Common myeloid progenitor, CD34-positive (primary cell): Measurements from ENCODE around the gene PSMA4.
A peak's percentile ranks its signal among the peaks of the same experiment; 100 is the strongest.
"Not testable (repeated sequence)": the region's sequence is repeated elsewhere in the genome, so short reads cannot be mapped to it uniquely, and the experiment has no call there.

Source experiments
- CTCF ChIA-PET: fragments of 350-600 bp; sonication (Branson Sonifier 250); formaldehyde crosslinking; loops from one replicate; lab custom pipeline; 2021; ENCODE audit warnings: antibody characterized with exemption; lab: Charles Lee
- POLR2A ChIA-PET: fragments of 350-600 bp; sonication (Branson Sonifier 250); formaldehyde crosslinking; loops from one replicate; lab custom pipeline; 2021; ENCODE audit warnings: antibody characterized with exemption; lab: Charles Lee
- DNase-seq, 3 donors: peaks; one replicate each; pipeline versions ENCODE4 v3.0.0 to v3.0.0-alpha.2; 2013
- H3K27ac ChIP-seq, 2 experiments: 1 replicate in 1 of 2; 2 replicates in 1 of 2; pipeline ENCODE4 v1.7.0; 2013; ENCODE audit warnings: inconsistent platforms in 2 of 2, low read length in 2 of 2, mild to moderate bottlenecking in 2 of 2, low read depth in 1 of 2, moderate library complexity in 1 of 2; ENCODE audit not compliant: severe bottlenecking in 2 of 2, insufficient read depth in 1 of 2, poor library complexity in 1 of 2
- H3K27me3 ChIP-seq, 5 experiments: replicated peaks in 2 of 5; 1 replicate in 3 of 5; 2 replicates in 2 of 5; pipeline versions ENCODE4 v1.6.1 to v1.7.0; 2013; ENCODE audit warnings: low read length in 4 of 5, mild to moderate bottlenecking in 2 of 5, moderate library complexity in 2 of 5, inconsistent platforms in 1 of 5; ENCODE audit not compliant: insufficient read depth in 5 of 5, control insufficient read depth in 4 of 5
- H3K36me3 ChIP-seq, 4 experiments: 1 replicate in 2 of 4; 2 replicates in 2 of 4; pipeline versions ENCODE4 v1.6.1 to v1.7.0; 2013; ENCODE audit warnings: low read length in 3 of 4, control low read depth in 1 of 4, mild to moderate bottlenecking in 1 of 4; ENCODE audit not compliant: control insufficient read depth in 4 of 4, insufficient read depth in 4 of 4
- H3K4me1 ChIP-seq, 4 experiments: 1 replicate in 3 of 4; 2 replicates in 1 of 4; pipeline versions ENCODE4 v1.6.1 to v1.7.1; 2013; ENCODE audit warnings: low read length in 3 of 4, mild to moderate bottlenecking in 3 of 4, control low read depth in 1 of 4, inconsistent platforms in 1 of 4, moderate library complexity in 1 of 4; ENCODE audit not compliant: control insufficient read depth in 4 of 4, insufficient read depth in 4 of 4; ENCODE audit errors: control extremely low read depth in 1 of 4
- H3K4me3 ChIP-seq, 7 experiments: 1 replicate in 4 of 7; 2 replicates in 3 of 7; pipeline versions ENCODE4 v1.5.1 to v1.7.0; 2013; ENCODE audit warnings: mild to moderate bottlenecking in 7 of 7, low read length in 6 of 7, moderate library complexity in 6 of 7, inconsistent platforms in 2 of 7, low read depth in 2 of 7, control low read depth in 1 of 7; ENCODE audit not compliant: insufficient read depth in 4 of 7, control insufficient read depth in 1 of 7; ENCODE audit errors: extremely low read depth in 1 of 7
- H3K9me3 ChIP-seq, 5 experiments: 1 replicate in 4 of 5; 2 replicates in 1 of 5; pipeline versions ENCODE4 v1.6.1 to v1.7.1; 2013; ENCODE audit warnings: low read length in 4 of 5, mild to moderate bottlenecking in 2 of 5, inconsistent platforms in 1 of 5, low read depth in 1 of 5, moderate library complexity in 1 of 5; ENCODE audit not compliant: control insufficient read depth in 4 of 5, insufficient read depth in 2 of 5; ENCODE audit errors: control extremely low read depth in 1 of 5
- WGBS: methylation state at CpG from one replicate; pipeline ENCODE4 v1.1.5; 2013; ENCODE audit not compliant: insufficient coverage; 5-methylcytosine and 5-hydroxymethylcytosine counted together

PSMA4 gene

DNA sequence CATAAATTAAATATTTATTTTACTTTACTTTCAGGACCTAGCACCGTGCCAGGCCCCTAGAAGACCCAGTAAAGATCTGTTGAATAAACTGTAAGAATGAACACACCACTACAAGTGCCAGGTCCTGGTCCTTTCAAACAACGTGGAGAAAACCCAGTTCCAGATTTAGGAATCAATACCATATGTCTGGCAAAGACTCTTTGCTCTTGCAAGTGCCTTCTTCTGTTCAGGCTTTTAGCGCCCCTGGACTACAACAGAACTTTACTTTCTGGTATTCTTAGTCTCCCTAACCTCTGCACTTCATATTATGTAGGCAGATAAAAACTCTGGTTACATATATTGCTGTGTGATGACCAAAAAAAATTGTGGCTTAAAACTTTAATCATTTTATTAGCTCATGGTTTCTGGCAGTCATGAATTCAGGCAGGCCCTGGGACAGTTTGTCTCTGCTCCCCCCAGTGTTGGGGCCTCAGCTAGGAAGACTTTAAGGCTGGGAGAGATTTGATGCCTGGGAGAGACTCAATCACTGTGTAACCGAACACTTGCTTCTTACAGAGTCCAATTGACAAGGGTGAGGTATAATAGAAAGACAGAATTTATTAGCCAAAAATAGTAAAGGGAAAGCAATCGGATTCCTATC, 2.9 kb upstream of the PSMA4 start:
- H3K27me3 ChIP-seq, result no peaks in the 10 kb centered on the region
- H3K4me3 ChIP-seq, result no peak overlapping the region
- H3K9me3 ChIP-seq, result no peaks in the 10 kb centered on the region
- H3K27ac ChIP-seq, result no peak overlapping the region
- ChIA-PET POLR2A (interaction anchor here (1.0 kb wide), 1 partner anchor 23 kb away, joined by 3 read pairs; no protein-coding TSS in a partner anchor), CTCF (no interaction called here)
- WGBS, result 93% methylated on average over 3 of the region's 5 CpGs
- DNase-seq, result no peak
- peaks cover 7 to 20% (median 14%) of the 10 kb centered on the region in 4 experiments for H3K4me1 ChIP-seq
- peaks cover 2 to 7% (median 2%) of the 10 kb centered on the region in 4 experiments for H3K36me3 ChIP-seq

DNA sequence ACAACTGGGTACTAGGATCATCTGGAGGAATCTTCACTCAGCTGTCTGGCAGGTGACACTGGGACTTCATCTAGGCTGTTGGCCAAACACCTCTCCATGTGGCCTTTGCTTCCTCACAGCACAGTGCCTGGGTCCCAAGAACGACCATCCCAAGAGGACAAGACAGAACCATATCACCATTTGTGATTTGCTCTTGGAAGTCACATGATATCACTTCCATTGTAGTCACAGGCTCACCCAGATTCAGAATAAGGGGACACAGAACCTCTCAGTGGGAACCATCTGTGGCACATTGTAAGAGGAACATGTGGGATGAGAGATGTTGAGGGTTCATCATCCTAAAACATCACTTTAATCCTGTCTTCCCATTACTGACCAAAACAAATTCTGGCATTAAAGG, 1.9 kb upstream of the PSMA4 start:
- 100% methylated on average over 1 of the region's 1 CpG for WGBS
- Histone ChIP-seq H3K27me3 (no peaks in the 10 kb centered on the region), H3K4me1 (peaks cover 7 to 21% (median 16%) of the 10 kb centered on the region in 4 experiments), H3K36me3 (peaks cover 5 to 17% (median 10%) of the 10 kb centered on the region in 4 experiments), H3K27ac (no peak overlapping the region), H3K4me3 (no peak overlapping the region), H3K9me3 (no peaks in the 10 kb centered on the region)
- ChIA-PET POLR2A (no interaction called here), CTCF (no interaction called here)
- DNase-seq, result no peak

DNA sequence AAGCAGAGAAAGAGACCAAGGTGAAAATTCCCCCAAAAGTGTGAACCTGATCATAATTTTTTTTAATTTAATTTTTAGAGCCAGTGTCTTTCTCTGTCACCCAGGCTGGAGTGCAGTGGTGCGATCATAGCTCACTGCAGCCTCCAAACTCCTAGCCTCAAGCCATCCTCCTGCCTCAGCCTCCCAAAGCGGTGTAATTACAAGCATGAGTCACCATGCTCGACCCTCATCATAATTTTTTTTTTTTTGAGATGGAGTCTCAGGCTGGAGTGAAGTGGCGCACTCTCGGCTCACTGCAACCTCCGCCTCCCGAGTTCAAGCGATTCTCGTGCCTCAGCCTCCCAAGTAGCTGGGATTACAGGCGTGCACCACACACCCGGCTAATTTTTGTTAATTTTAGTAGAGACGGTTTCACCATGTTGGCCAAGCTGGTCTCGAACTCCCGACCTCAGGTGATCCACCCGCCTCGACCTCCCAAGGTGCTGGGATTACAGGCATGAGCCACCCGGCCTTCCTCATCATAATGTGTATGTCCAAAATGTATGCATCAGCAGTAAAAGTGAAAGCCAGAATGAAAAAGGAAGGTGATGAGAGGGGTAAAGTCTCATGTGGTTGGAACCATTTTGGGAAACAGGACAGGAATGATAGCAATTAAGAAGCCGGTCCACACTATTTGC, 642 bp upstream of the PSMA4 start:
- DNase-seq, H3K27me3 ChIP-seq, H3K9me3 ChIP-seq: not testable (repeated sequence)
- 76% methylated on average over 15 of the region's 18 CpGs for WGBS
- ChIA-PET POLR2A (interaction anchor here (1.7 kb wide), 1 partner anchor 26 kb away, joined by 15 read pairs; the partner anchor contains the start of gene CHRNA5), CTCF (interaction anchor here (0.6 to 3.0 kb wide), 3 partner anchors 23 to 31 kb away, joined by 3 to 9 read pairs (median 4); partner anchors contain the start of gene CHRNA5)
- Histone ChIP-seq H3K27ac (peak overlapping the region; percentile 97 to 99), H3K36me3 (peaks cover 6 to 24% (median 15%) of the 10 kb centered on the region in 4 experiments), H3K4me3 (peak overlapping the region in 6 of 7 experiments; percentile 91 to 95 (median 93)), H3K4me1 (peaks cover 7 to 21% (median 16%) of the 10 kb centered on the region in 4 experiments)

DNA sequence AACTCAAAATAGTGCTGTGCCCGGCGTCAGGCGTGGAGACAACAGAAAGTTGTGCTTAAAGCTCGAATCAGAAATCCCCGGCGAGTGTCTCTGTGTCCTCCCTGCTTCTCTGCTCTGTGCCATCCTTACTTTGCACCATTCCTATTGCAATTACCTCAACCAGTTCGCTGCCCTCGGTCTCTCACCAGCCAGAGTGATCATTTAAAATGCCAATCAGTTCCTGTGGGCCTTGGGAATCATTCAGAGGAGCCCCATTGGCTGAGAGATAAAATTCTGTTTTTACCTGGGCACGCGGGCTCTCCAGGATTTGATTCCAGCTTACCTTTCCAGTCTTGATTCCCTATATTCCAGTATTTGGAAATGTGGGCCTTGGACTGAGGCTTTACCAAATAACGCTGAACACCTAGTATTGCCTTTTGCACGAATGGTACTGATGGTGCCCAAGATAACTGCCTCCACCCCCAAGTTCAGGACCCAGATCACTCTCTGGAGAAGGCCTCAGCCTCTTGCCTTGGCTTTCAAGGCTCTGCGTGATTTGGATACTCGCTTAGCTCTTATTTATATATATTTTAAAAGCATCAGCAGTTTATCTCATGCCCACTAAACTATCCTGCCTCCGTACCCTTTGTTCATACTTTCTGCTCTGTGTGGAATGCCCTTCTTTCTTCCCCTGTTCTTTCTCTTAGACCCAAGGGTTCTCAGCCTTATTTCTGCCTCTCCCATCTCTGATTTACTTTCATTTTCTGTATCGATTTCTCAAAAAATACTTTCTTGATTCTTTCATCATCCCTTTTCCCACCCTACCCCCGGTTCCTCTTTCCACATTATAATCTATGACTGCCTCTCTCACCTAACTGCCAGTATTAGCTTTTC, 863 bp downstream of the PSMA4 start:
- peaks cover 7 to 21% (median 16%) of the 10 kb centered on the region in 4 experiments for H3K4me1 ChIP-seq
- POLR2A ChIA-PET, result interaction anchor here (0.5 to 1.7 kb wide), 4 partner anchors 19 to 72 kb away, joined by 3 to 15 read pairs (median 4); partner anchors contain the start of gene CHRNA5
- H3K27me3 ChIP-seq, result no peaks in the 10 kb centered on the region
- peak in 2 of 3 donors; percentile 21 to 24 for DNase-seq
- 2% methylated on average over 13 of the region's 17 CpGs for WGBS
- CTCF ChIA-PET, result interaction anchor here (0.7 to 3.0 kb wide), 3 partner anchors 24 to 45 kb away, joined by 3 to 9 read pairs (median 3); partner anchors contain the start of gene CHRNA5
- H3K4me3 ChIP-seq, result peak overlapping the region; percentile 84 to 95 (median 93)
- H3K36me3 ChIP-seq, result peaks cover 16 to 37% (median 28%) of the 10 kb centered on the region in 4 experiments
- H3K9me3 ChIP-seq, result no peaks in the 10 kb centered on the region
- peak overlapping the region; percentile 97 to 99 for H3K27ac ChIP-seq

DNA sequence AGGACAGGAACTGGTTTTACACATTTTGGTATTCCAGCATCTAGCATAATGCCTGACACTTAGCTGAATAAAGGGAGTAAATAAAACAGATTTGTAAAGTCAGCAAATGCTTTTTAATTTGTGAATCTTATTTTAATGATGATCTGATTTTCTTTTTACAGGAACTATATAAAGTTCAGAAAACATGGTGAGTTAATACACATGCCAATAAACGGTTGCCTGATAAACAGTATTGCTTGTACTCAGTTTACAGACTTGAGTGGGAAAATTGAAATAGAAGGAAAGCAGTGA, 1.4 kb downstream of the PSMA4 start:
- Histone ChIP-seq H3K4me1 (peaks cover 7 to 21% (median 16%) of the 10 kb centered on the region in 4 experiments), H3K4me3 (peak overlapping the region in 6 of 7 experiments; percentile 91 to 95 (median 93)), H3K36me3 (peaks cover 19 to 42% (median 31%) of the 10 kb centered on the region in 4 experiments), H3K27me3 (no peaks in the 10 kb centered on the region), H3K9me3 (no peaks in the 10 kb centered on the region), H3K27ac (peak overlapping the region; percentile 97 to 99)
- ChIA-PET CTCF (interaction anchor here (3.0 kb wide), 1 partner anchor 23 kb away, joined by 9 read pairs; the partner anchor contains the start of gene CHRNA5), POLR2A (interaction anchor here (0.8 kb wide), 1 partner anchor 19 kb away, joined by 4 read pairs; no protein-coding TSS in a partner anchor)
- WGBS, result 50% methylated on average over 1 of the region's 1 CpG
- no peak for DNase-seq

DNA sequence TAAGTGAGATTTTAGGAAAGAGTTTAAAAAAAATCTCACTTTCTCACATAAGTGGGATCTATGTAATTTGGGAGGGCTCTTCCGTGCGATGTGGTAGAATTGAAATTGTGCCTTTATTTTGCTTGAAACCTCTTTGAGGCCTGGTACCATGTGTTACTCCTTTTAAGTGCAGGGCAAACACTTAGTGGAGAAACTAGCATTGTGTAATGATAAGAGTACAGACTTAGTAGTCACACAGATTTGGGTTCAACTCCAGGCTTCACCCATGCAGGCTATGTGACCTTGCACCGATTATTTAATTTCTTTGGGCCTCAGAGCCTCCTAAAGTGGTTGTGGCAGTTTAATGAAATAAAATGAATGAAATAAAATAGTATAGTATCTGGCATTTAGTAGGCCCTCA, 2.4 kb downstream of the PSMA4 start:
- H3K27me3 ChIP-seq, result no peaks in the 10 kb centered on the region
- peaks cover 21 to 50% (median 38%) of the 10 kb centered on the region in 4 experiments for H3K36me3 ChIP-seq
- CTCF ChIA-PET, result no interaction called here
- no peak overlapping the region for H3K4me3 ChIP-seq
- peaks cover 7 to 21% (median 16%) of the 10 kb centered on the region in 4 experiments for H3K4me1 ChIP-seq
- H3K9me3 ChIP-seq, result no peaks in the 10 kb centered on the region
- WGBS, result 100% methylated on average over 3 of the region's 3 CpGs
- POLR2A ChIA-PET, result no interaction called here
- DNase-seq, result no peak
- peak overlapping the region in 1 of 2 experiments; percentile 7 for H3K27ac ChIP-seq
